Measurements from ENCODE around the gene CANT1. TPM values are rescaled to one million over a fixed set of nuclear protein-coding genes. Genes with fewer than 3 reads are reported as not detected.

Gene CANT1
- polyA plus RNA-seq, 3 donors = 9.3 to 22.5 (median 16.9) TPM

Other genes with a start within 250 kb of the CANT1 start
- 10 to 100 TPM; 23.8 to 42.1 (median 41.7) TPM for gene CYTH1, start 227.5 kb downstream of the CANT1 start, polyA plus RNA-seq
- 10 to 100 TPM; 22.2 to 47.1 (median 32.3) TPM for gene USP36, start 168.9 kb downstream of the CANT1 start, polyA plus RNA-seq
- gene CEP295NL, start 106.6 kb downstream of the CANT1 start, polyA plus RNA-seq = 1 to 10 TPM in 1 of 3 donors, under 1 TPM in 2; 0.03 to 2.4 (median 0.15) TPM
- 100 to 1,000 TPM in 2 of 3 donors, 10 to 100 TPM in 1; 37.2 to 127 (median 122) TPM for gene TIMP2, start 84.4 kb downstream of the CANT1 start, polyA plus RNA-seq
- gene LGALS3BP, start 29.8 kb downstream of the CANT1 start, polyA plus RNA-seq = 100 to 1,000 TPM; 104 to 220 (median 144) TPM
- gene C1QTNF1, start 14.4 kb upstream of the CANT1 start, polyA plus RNA-seq = 100 to 1,000 TPM in 2 of 3 donors, 10 to 100 TPM in 1; 33.8 to 357 (median 207) TPM
- gene ENGASE, start 65.1 kb upstream of the CANT1 start, polyA plus RNA-seq = 10 to 100 TPM; 18.7 to 39.0 (median 33.7) TPM

All from adipose tissue (tissue), 3 donors.